Stimulated activated CD8-positive, alpha-beta memory T cell treated with anti-CD3 and anti-CD28 coated beads, Interleukin-15, amount 100 ng/mL, for 1 hour (primary cell): ENCODE data around the gene RPS27L.

Source experiments
- DNase-seq: peaks from one replicate; pipeline ENCODE4 v3.0.0-alpha.2; 2020; ENCODE audit warnings: low read depth

The RPS27L gene

DNA sequence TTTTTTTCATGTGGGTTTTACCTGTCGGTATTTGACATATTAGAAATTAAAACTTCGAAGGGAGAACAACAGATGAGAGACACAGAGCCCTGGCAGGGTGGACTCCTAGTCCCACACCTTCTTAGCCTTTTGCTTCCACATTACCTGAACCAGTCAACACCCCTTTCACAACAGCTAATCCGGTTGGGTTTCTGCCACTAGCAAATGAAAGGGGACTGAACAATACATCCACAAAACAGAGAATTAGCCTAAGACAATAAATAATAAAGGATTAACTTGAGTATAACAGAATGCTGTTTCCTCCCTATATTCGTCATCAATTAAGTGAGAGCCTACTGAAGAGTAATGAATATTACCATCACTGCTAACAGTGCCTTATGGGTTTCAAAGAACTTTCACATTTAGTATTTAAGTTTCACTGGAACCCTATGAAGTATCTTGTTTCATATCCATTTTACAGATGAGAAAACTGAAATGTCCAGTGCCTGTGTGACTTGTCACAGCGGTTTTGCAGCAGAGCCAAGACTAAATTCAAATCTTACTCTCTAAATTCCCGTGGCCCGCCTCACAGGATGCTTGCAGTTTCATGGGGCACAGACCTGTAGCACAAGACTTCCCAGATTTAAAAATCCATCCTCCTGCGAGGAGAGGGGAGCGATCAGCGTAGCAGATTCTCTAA, 31.1 kb upstream of the RPS27L start:
- DNase-seq: no peak

- no peak for DNase-seq
Measured at GRCh38 chr15:63187589-63188226, 30.4 kb upstream of the RPS27L start.

- DNase-seq: no peak
Measured at GRCh38 chr15:63186065-63186464, 28.8 kb upstream of the RPS27L start.

DNA sequence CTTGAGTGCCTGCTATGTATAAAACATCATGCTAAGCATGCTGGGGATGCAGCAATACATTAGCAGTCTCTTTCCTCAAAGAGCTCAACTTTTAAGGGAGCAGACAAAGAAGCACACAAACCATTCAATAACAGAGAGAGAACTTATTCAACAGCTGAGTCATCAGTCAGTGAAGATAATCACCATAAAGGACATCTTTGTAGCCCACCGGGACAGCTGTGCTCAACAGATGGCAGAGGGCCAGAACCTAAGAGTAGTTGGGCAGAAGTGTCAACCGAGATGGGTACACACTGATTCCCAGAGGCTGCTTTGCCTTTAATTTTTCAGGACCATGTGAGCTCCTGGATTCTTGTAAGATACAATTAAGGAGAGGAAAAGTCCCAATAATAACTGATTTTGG, 27.9 kb upstream of the RPS27L start:
- no peak for DNase-seq

GRCh38 chr15:63181648-63182047, 24.4 kb upstream of the RPS27L start:
- no peak for DNase-seq

GRCh38 chr15:63180746-63181145, 23.5 kb upstream of the RPS27L start:
- no peak for DNase-seq

GRCh38 chr15:63178034-63178433, 20.8 kb upstream of the RPS27L start:
- no peak for DNase-seq

DNA sequence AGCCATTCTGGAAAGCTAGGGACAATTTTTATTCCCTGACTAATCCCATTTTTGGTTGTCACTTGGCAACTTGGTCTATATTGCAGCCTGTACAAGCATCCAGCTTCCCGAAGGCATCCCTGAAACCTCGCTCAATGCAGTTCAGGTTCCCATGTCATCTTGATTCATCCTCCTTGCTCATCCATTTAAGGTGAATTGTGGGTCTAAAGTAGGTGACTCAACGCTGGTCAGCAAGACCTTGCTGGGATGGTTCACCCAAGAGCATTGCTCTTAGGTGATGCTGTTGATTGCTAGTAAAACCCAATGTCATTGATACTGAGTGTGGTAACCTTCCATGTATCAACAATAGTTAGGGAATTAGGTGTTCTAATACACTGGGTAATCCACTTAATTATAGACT, 19.0 kb upstream of the RPS27L start:
- DNase-seq: no peak

- DNase-seq: no peak
Measured at GRCh38 chr15:63172851-63173451, 15.7 kb upstream of the RPS27L start.

- no peak for DNase-seq
Measured at GRCh38 chr15:63172376-63172775, 15.1 kb upstream of the RPS27L start.

DNA sequence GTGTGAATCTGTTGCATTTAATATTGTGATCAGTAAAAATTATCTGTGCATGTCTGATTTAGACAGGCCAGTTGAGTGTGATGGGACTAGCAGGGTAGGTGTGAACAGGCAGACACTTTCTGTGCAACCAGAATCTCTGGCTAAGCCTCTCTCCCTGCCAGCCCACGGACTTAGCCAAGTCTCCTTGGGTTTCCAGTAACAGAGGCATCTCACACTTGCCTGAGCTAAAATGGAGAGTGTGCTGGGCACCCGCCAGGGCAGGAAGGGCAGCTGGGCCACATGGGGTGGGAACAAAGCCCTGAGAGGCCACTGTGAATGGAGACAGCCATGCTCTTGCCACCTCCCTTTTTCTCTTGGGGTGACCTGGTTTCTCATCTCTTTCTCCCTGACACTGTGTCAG, 12.5 kb upstream of the RPS27L start:
- DNase-seq: no peak

DNA sequence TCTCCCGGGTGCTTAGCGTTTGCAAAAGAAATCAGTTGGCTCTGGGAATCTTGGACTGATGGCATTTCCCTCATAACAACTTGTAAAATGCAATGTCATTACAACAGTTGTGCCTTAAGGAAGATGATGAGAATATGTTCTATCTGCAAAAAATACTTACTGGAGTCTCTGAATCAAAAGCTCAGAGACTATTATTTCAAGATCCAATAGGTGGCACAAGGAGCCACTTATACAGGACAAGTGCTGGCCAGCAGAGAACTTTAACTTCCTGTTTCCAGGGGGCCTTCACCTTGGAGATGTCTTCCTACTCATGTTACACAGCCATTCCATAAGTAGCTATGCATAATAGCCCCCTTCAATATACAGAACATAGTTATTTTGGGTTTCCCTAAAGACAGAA, 8.9 kb upstream of the RPS27L start:
- no peak for DNase-seq

GRCh38 chr15:63165166-63165859, 8.0 kb upstream of the RPS27L start:
- DNase-seq: no peak

DNA sequence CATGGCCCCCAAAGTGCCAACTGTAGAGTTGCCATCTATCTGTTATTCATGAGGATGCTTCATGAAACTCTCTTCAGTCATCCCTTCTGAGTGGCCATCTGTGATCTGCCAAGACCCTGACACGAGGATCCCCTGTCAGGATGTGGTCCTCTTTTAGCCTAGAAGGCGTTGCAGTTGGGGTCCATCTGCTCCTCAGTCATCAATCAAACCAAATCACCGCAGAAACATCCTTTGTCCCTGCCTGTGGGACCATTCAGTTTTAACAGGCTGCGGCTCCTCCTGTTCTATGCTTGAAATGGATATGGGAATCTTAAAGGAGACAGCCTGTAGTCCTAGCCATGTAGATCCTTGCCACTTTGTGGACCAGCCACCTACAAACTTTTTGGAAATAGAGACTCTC, 5.9 kb upstream of the RPS27L start:
- DNase-seq: no peak

DNA sequence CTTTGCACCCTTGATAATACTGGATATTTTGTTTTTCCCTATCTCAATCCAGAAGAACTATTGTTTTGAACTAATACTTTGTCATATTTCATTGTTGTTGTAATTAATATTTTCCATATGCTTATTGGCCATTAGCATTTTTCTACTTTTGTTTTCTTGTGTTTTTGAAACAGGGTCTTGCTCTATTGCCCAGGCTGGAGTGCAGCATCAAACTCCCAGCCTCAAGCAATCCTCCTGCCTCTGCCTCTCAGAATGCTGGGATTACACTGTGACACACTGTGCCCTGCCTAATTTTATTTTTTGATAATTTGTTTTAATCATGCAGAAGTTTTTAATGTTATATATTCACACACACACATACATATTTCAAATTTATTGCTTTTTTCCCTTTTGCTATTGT, 3.4 kb upstream of the RPS27L start:
- DNase-seq: no peak

GRCh38 chr15:63157891-63158431, 684 bp upstream of the RPS27L start:
- DNase-seq: no peak

DNA sequence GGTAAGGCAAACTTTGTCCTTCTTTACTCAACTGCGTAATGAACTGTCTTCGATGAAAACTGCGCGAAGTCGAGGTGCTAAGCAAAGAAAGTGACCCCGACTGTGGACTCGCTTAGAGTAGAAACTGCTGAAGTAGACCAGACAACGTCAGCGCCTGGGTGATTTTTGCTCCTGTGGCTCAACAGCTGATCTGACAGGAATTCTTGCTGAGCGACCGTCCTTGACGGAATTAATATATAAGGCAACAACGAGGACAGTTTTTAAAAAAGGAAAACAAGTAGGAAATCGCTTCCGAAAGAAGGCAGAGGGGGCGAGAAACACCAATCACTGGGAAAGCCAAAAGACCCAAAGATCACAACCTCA, 541 bp downstream of the RPS27L start:
- DNase-seq: no peak

DNA sequence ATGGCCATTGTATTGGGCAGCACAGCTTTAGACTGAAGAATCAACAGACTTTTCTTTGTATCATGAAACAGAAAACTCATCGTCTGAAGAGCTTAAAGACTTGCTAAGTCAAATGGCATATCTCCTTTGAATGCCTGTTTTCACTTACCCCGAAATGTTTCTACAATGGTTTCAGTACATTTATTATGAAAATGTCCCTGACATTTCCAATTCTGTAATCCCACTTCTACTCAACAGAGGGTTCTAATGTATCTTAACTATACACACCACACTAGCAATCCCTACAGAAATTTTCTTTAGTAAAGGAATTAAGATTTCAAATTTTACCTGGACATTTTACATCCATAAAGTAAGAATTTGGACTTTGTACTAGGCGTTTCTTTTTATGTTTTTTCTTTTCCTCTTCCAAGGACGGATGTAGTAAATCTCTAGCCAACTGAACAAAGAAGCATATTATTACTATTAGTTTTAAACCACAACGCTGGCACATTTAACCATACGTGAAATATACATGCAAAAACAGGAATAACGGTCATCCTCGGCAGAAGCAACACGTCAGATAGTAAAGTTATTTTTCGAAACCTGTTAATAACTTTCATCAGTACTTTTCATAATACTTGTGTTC, 1.1 kb downstream of the RPS27L start:
- DNase-seq: no peak

GRCh38 chr15:63155486-63155885, 1.8 kb downstream of the RPS27L start:
- no peak for DNase-seq

DNA sequence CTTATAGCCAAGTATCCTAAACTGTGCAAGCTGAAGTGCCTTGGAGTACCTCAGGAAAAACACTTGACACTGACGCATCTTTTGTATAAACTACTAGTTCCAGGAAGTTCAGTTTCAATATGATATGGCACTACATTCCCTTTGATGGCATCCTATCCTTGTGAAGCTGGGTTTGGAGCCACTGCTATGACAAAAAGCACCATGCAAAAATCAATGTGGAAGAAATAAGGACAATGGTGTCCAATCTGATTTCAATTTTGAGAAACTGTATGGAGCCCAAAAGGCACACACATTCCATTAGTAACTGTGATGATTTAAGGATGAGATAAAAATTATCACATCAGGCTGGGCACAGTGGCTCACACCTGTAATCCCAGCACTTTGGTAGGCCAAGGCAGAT, 5.6 kb downstream of the RPS27L start:
- DNase-seq: no peak

- no peak for DNase-seq
Measured at GRCh38 chr15:63146684-63147083, 10.6 kb downstream of the RPS27L start.

- no peak for DNase-seq
Measured at GRCh38 chr15:63145426-63145825, 11.9 kb downstream of the RPS27L start.
